OCI-M1 (cell line): ENCODE results near the gene LEFTY1.
"Not testable (repeated sequence)": the region's sequence is repeated elsewhere in the genome, so short reads cannot be mapped to it uniquely, and the experiment has no call there.

ENCODE experiments used
- DNase-seq: peaks from one replicate; lab custom pipeline; 2025; lab: John Stamatoyannopoulos, UW

Gene LEFTY1

GRCh38 chr1:225888898-225889601 lies at the start of gene LEFTY1:
Gene LEFTY1, minus strand, starts transcription at chr1:225889146. Its CDS starts 80 bp downstream, at chr1:225889066.
- DNase-seq, result no peak

GRCh38 chr1:225937048-225937968 lies 48.4 kb upstream of the LEFTY1 start:
- DNase-seq, result no peak

- no peak for DNase-seq
Observed at GRCh38 chr1:225936523-225936922, 47.6 kb upstream of the LEFTY1 start.

- not testable (repeated sequence) for DNase-seq
Observed at GRCh38 chr1:225936086-225936485, 47.1 kb upstream of the LEFTY1 start.

GRCh38 chr1:225934711-225935110 lies 45.8 kb upstream of the LEFTY1 start:
- DNase-seq, result no peak

GRCh38 chr1:225933072-225933471 lies 44.1 kb upstream of the LEFTY1 start:
- DNase-seq, result no peak

GRCh38 chr1:225931270-225932136 lies 42.6 kb upstream of the LEFTY1 start:
- peak; percentile 84 for DNase-seq

GRCh38 chr1:225930566-225930965 lies 41.6 kb upstream of the LEFTY1 start:
- DNase-seq, result no peak

GRCh38 chr1:225929462-225929861 lies 40.5 kb upstream of the LEFTY1 start:
- not testable (repeated sequence) for DNase-seq

- DNase-seq, result peak; percentile 97
Observed at GRCh38 chr1:225928186-225929175, 39.5 kb upstream of the LEFTY1 start.

- DNase-seq, result peak; percentile 56
Observed at GRCh38 chr1:225926551-225927113, 37.7 kb upstream of the LEFTY1 start.

GRCh38 chr1:225923692-225924555 lies 35.0 kb upstream of the LEFTY1 start, which contains the start of gene PYCR2:
Gene PYCR2, minus strand, starts transcription at chr1:225924250. Its CDS starts 140 bp downstream, at chr1:225924110.
- DNase-seq, result peak; percentile 99

- no peak for DNase-seq
Observed at GRCh38 chr1:225923381-225923691, 34.4 kb upstream of the LEFTY1 start.

- DNase-seq, result no peak
Observed at GRCh38 chr1:225921734-225922709, 33.1 kb upstream of the LEFTY1 start.

GRCh38 chr1:225919906-225920305 lies 31.0 kb upstream of the LEFTY1 start:
- no peak for DNase-seq

- DNase-seq, result no peak
Observed at GRCh38 chr1:225918280-225918679, 29.3 kb upstream of the LEFTY1 start.

GRCh38 chr1:225917536-225917935 lies 28.6 kb upstream of the LEFTY1 start:
- DNase-seq, result no peak

GRCh38 chr1:225917101-225917500 lies 28.2 kb upstream of the LEFTY1 start:
- DNase-seq, result no peak
